GM18498 (cell line): Measurements from ENCODE around the gene SMIM28.

Source experiments
- ATAC-seq: cut with Tn5 transposase; IDR thresholded peaks from one replicate; pipeline ENCODE4 v1.9.1; 2021; ENCODE audit warnings: mild to moderate bottlenecking, moderate library complexity; ENCODE audit not compliant: unreplicated experiment

The SMIM28 gene

DNA sequence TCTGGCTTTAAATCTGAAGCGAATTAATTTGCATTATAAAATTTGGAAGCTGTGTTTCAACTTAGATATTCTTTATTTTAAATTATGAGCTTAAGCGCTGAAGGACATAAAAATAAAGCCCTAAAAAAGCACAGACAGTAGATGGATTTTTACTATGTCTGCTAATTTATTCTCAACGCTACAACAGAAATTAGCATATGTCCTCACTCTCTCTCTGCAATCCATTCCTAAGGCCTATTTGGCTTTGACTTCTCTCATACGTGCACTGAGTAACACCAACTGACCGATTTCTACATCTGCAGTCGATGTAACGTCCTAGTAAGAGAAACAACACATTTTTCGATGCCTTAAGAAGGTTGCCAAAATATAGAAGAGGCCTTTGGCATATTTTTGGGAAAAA lies 50.0 kb downstream of the SMIM28 start:
- no peak for ATAC-seq

DNA sequence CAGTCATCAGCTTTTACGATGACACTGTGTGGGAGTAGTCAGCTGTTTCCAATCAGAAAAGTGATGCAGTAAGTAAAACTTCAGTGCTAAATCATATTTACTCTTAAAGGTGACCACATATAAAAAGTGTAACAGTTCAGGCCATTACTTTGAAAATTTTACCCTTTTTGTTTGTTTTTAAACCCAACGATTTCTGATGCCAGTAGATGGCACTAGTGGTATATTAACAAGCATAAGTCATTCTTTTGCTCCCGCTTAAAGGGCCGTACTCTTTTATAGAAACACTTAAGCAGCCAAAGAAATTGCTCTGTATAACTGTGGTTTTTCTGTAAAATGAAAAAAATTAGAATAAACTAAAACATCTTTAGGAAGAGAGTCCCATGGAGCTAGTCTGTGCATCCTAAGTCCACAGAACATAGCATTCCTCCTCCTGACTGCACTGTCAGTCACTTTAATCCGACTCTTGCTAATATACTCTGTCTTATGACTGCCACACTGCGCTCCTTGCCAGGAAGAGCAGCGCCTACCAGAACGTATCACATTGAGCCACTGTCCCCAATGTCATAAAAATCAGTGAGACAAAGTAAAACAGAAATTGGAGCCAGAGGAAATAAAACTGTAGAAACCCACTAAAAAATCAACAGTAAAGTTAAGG lies 51.4 kb downstream of the SMIM28 start:
- peak; percentile 48 for ATAC-seq

DNA sequence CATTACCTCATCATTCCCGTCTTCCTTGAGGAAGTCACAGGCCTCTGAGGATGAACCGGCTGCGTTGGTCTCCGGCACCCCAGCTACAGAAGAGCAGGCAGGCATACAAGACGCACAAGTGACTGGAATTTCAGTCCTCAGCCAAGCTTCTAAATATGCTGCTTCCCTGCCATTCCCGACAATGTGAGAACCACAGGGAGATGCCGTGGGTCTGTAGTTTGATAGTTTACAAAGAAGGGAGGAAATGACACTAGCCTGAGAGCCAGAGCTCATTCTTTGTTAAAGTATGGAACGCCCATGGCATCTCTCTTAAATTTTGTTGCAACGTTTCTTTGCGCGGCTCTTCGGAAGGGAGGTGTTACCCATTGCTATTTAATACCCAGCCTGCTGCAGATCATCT lies 52.1 kb downstream of the SMIM28 start:
- ATAC-seq, result no peak

DNA sequence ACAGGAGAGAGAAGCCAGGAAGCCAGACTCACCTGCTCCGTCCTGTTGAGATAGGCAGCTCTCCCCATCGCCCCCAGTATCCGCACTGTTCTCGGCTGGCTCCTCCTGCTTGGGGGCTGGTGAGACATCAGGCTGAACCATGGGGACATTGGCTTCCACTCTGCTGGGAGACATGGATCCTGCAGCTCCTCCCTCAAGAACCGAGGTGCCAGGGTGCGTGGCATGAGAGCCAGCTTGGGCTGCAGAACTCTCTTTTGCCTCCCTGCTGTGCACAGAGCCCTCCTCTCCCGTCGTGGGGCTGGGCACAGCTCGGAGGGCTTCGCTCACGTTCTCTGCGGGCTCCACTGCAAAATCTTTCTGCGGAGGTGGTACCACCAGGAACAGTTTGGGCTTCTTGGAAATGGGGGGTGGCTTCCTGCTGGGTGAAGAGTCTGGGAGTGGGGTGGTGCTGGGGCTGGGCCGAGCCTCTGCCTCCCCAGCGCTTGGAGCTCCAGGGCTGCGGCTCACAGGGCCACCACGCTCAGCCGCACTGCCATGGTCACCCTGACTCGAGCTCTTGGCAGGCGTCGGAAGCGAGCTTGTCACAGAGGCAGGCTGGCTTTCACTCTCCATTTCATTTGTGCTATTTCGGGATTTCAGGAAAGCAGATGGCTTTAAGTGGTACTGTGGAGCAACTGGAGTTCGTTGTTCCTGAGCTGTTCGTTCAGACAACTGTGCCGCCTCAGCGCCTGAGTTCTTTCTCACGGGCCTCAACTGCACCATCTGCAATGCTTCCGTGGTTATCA lies 52.8 kb downstream of the SMIM28 start:
- ATAC-seq, result no peak

DNA sequence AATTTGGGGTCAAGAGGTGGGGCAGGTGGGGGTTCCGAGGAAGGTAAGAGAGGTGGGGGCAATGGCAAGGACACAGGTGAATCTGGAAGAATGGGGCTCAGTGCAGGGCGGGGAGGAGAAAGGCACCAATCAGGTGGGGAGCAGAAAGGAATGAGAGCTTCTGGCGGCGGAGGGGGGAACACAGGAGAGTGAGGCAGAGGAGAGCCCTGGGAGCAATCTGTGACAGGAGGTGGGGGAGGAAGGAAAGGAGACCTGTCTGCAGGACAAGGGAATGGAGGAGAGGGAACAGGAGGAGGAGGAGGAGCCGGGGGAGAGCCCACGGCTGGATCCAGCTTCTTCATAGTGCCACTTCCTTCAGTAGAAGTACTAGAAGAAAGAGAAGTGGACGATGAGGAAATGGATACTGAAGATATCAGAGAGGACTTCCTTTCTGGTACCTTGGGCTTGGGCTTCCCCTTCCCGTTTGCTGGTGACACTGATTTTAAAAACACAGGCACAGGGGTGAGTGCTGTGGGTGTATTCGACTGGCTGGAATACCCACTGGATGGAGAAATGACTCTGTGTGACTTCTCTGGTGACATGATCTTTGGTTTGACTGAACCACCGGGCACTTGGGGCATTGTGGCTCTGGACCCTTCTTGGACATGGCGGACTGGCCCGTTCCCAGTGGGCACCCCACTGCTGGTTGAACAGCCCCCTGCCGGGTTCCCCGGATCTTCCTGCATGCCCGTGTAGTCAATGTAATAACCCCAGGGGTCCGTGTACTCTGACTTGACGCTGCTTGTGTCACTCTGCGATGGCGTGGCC lies 53.8 kb downstream of the SMIM28 start:
- no peak for ATAC-seq

DNA sequence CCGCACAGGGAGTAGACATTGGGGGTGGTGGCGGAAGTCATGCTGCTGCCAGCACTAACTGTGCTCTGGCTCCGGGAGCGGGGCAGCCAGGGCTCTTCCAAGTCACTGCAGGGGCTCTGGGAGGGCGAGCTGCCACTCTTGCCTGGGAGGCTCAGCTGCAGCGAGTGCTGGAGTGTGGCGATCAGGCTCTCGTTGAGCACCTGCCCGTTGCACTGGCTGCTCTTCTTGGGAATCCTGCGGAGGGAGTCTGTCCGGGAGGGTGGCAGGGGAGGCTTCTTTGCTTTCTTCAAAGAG lies 54.3 kb downstream of the SMIM28 start:
- ATAC-seq, result no peak
